H9 (cell line): ENCODE measurements around the gene GTF3C1. TPM values are rescaled to one million over a fixed set of nuclear protein-coding genes. Genes with fewer than 3 reads are reported as not detected.

ENCODE experiments used
- DNase-seq: peaks from one replicate; pipeline ENCODE4 v3.0.0-alpha.2; 2017
- H2AFZ ChIP-seq: one replicate; pipeline ENCODE4 v1.6.1; 2013; ENCODE audit warnings: mild to moderate bottlenecking, low read length, control low read depth, moderate library complexity
- H2AK5ac ChIP-seq: 2 replicates; pipeline ENCODE4 v1.6.1; 2013; ENCODE audit warnings: low read length, control low read depth, mixed read lengths; ENCODE audit not compliant: insufficient read length
- H2BK120ac ChIP-seq: one replicate; pipeline ENCODE4 v1.6.1; 2013; ENCODE audit warnings: low read depth, mild to moderate bottlenecking, low read length, control low read depth, inconsistent platforms; ENCODE audit not compliant: poor library complexity, severe bottlenecking
- H2BK12ac ChIP-seq: 2 replicates; pipeline ENCODE4 v1.6.1; 2013; ENCODE audit warnings: low read length, control low read depth, mixed read lengths, low read depth; ENCODE audit not compliant: insufficient read length
- H2BK15ac ChIP-seq: 2 replicates; pipeline ENCODE4 v1.6.1; 2013; ENCODE audit warnings: low read depth, low read length, control low read depth
- H2BK20ac ChIP-seq: one replicate; pipeline ENCODE4 v1.6.1; 2013; ENCODE audit warnings: low read depth, mild to moderate bottlenecking, low read length, control low read depth, inconsistent platforms; ENCODE audit not compliant: poor library complexity, severe bottlenecking
- H2BK5ac ChIP-seq: 2 replicates; pipeline ENCODE4 v1.6.1; 2013; ENCODE audit warnings: low read length, control low read depth, mixed read lengths; ENCODE audit not compliant: insufficient read length
- H3K14ac ChIP-seq: 2 replicates; pipeline ENCODE4 v1.6.1; 2013; ENCODE audit warnings: low read length, control low read depth; ENCODE audit not compliant: insufficient read depth
- H3K18ac ChIP-seq: 2 replicates; pipeline ENCODE4 v1.6.1; 2013; ENCODE audit warnings: low read depth, mild to moderate bottlenecking, mixed read lengths, low read length, control low read depth; ENCODE audit not compliant: insufficient read length
- H3K23ac ChIP-seq: 2 replicates; pipeline ENCODE4 v1.6.1; 2013; ENCODE audit warnings: low read length, control low read depth, mixed read lengths, low read depth; ENCODE audit not compliant: insufficient read length
- H3K23me2 ChIP-seq: 2 replicates; pipeline ENCODE4 v1.6.1; 2013; ENCODE audit warnings: low read depth, mild to moderate bottlenecking, mixed read lengths, low read length, control low read depth; ENCODE audit not compliant: insufficient read length, poor library complexity, severe bottlenecking
- H3K27ac ChIP-seq: 2 replicates; pipeline ENCODE4 v1.5.1; 2013; ENCODE audit warnings: low read length, control low read depth, mixed read lengths, low read depth; ENCODE audit not compliant: insufficient read length
- H3K27me3 ChIP-seq: 2 replicates; pipeline ENCODE4 v1.6.1; 2013; ENCODE audit warnings: low read length, control low read depth, inconsistent platforms; ENCODE audit not compliant: insufficient read depth
- H3K4ac ChIP-seq: 2 replicates; pipeline ENCODE4 v1.6.1; 2013; ENCODE audit warnings: low read depth, mild to moderate bottlenecking, control low read depth, inconsistent platforms, low read length, moderate library complexity
- H3K4me1 ChIP-seq: 2 replicates; pipeline ENCODE4 v1.6.1; 2013; ENCODE audit warnings: low read length, control low read depth, inconsistent platforms; ENCODE audit not compliant: insufficient read depth
- H3K4me2 ChIP-seq: 2 replicates; pipeline ENCODE4 v1.6.1; 2013; ENCODE audit warnings: low read length, control low read depth, mixed read lengths; ENCODE audit not compliant: insufficient read length, insufficient read depth
- H3K56ac ChIP-seq: 2 replicates; pipeline ENCODE4 v1.6.1; 2013; ENCODE audit warnings: low read depth, mild to moderate bottlenecking, mixed read lengths, low read length, control low read depth; ENCODE audit not compliant: insufficient read length
- H3K79me1 ChIP-seq: 2 replicates; pipeline ENCODE4 v1.6.1; 2013; ENCODE audit warnings: low read depth, mild to moderate bottlenecking, moderate library complexity, low read length, control low read depth, inconsistent platforms; ENCODE audit not compliant: insufficient read depth, poor library complexity, severe bottlenecking
- H3K79me2 ChIP-seq: 2 replicates; pipeline ENCODE4 v1.6.1; 2013; ENCODE audit warnings: low read length, control low read depth, inconsistent platforms; ENCODE audit not compliant: insufficient read depth
- H3K9ac ChIP-seq: 2 replicates; pipeline ENCODE4 v1.6.1; 2013; ENCODE audit warnings: low read length, control low read depth, mixed read lengths; ENCODE audit not compliant: insufficient read length; ENCODE audit errors: extremely low read depth
- H3K9me3 ChIP-seq: one replicate; pipeline ENCODE4 v1.6.1; 2013; ENCODE audit warnings: low read depth, low read length, inconsistent platforms; ENCODE audit not compliant: control insufficient read depth
- H3T11ph ChIP-seq: one replicate; pipeline ENCODE4 v1.6.1; 2013; ENCODE audit warnings: mild to moderate bottlenecking, low read length, control low read depth, inconsistent platforms
- H4K20me1 ChIP-seq: one replicate; pipeline ENCODE4 v1.6.1; 2013; ENCODE audit not compliant: control insufficient read depth, insufficient read length, insufficient read depth
- H4K5ac ChIP-seq: 2 replicates; pipeline ENCODE4 v1.6.1; 2013; ENCODE audit warnings: low read depth, mild to moderate bottlenecking, mixed read lengths, low read length, control low read depth; ENCODE audit not compliant: insufficient read length
- H4K8ac ChIP-seq: replicated peaks from 2 replicates; pipeline ENCODE4 v1.6.1; 2013; ENCODE audit warnings: low read length, control low read depth, mixed read lengths, low read depth; ENCODE audit not compliant: insufficient read length
- H4K91ac ChIP-seq: 2 replicates; pipeline ENCODE4 v1.6.1; 2013; ENCODE audit warnings: low read depth, mild to moderate bottlenecking, moderate library complexity, mixed read lengths, low read length, control low read depth; ENCODE audit not compliant: insufficient read length
- H3K27ac Mint-ChIP-seq, 3 experiments: 2 replicates in 2 of 3; 3 replicates in 1 of 3; pipeline ENCODE4 v1.8.0; 2020 to 2021; ENCODE audit warnings: mixed read lengths in 3 of 3, mild to moderate bottlenecking in 1 of 3, moderate library complexity in 1 of 3
- H3K27me3 Mint-ChIP-seq: 2 replicates; pipeline ENCODE4 v1.8.0; 2021; ENCODE audit warnings: low read depth, mild to moderate bottlenecking, moderate library complexity, mixed read lengths
- H3K36me3 Mint-ChIP-seq, 3 experiments: 2 replicates in 2 of 3; 3 replicates in 1 of 3; pipeline ENCODE4 v1.8.0; 2020 to 2021; ENCODE audit warnings: low read depth in 3 of 3, mixed read lengths in 3 of 3; ENCODE audit not compliant: insufficient read depth in 1 of 3
- H3K4me1 Mint-ChIP-seq, 2 experiments: 2 replicates each; pipeline ENCODE4 v1.8.0; 2020; ENCODE audit warnings: mixed read lengths in 2 of 2
- H3K4me3 Mint-ChIP-seq, 2 experiments: 2 replicates in 1 of 2; 3 replicates in 1 of 2; pipeline ENCODE4 v1.8.0; 2020 to 2021; ENCODE audit warnings: mild to moderate bottlenecking in 2 of 2, mixed read lengths in 2 of 2, moderate library complexity in 1 of 2
- H3K9me3 Mint-ChIP-seq, 2 experiments: 2 replicates in 1 of 2; 3 replicates in 1 of 2; pipeline ENCODE4 v1.8.0; 2020; ENCODE audit warnings: mild to moderate bottlenecking in 2 of 2, mixed read lengths in 2 of 2, moderate library complexity in 1 of 2
- CTCF ChIP-seq: fragments of 200-600 bp; sonication (generic); conservative IDR thresholded peaks from 3 replicates; pipeline ENCODE4 v1.8.0; 2021; ENCODE audit warnings: antibody characterized with exemption, mild to moderate bottlenecking
- WGBS: extraction: QIAGEN DNeasy Blood & Tissue Kit; methylation state at CpG from one replicate; pipeline ENCODE4 v1.1.7; 2013; ENCODE audit warnings: missing lambda C conversion rate, low lambda C conversion rate, mixed read lengths; ENCODE audit not compliant: insufficient read length; ENCODE audit errors: extremely low coverage; 5-methylcytosine and 5-hydroxymethylcytosine counted together
- total RNA-seq: library from RNA; stranded (reverse); gene quantifications from 2 replicates; pipeline ENCODE4 v1.2.1, GENCODE V29; 2021

GTF3C1 gene
- total RNA-seq, 1 experiment from 2014 or later, result 113 TPM

- H2BK120ac ChIP-seq, result no peak overlapping the region
- no peaks in the 10 kb centered on the region for H3K4me1 ChIP-seq
- H3K27me3 Mint-ChIP-seq, result no peaks in the 10 kb centered on the region
- H3K9me3 Mint-ChIP-seq, result peaks cover 3 to 7% of the 10 kb centered on the region in 2 experiments; a peak in 3 of 5 replicates
- H3K4me1 Mint-ChIP-seq, result peaks cover 4% of the 10 kb centered on the region in 2 experiments
- no peak overlapping the region for H3K27ac Mint-ChIP-seq
- no peak for TF ChIP-seq CTCF
- H3K27me3 ChIP-seq, result no peaks in the 10 kb centered on the region
- no peak overlapping the region for H2BK12ac ChIP-seq
- H3K4me2 ChIP-seq, result no peak overlapping the region
- no peak overlapping the region for H3K18ac ChIP-seq
- H3K79me1 ChIP-seq, result no peaks in the 10 kb centered on the region
- H3K79me2 ChIP-seq, result no peaks in the 10 kb centered on the region
- no peak overlapping the region for H2BK15ac ChIP-seq
- no peak overlapping the region for H3K9ac ChIP-seq
- no peak overlapping the region for H4K5ac ChIP-seq
- no peak for DNase-seq
- H3K36me3 Mint-ChIP-seq, result peaks cover 3 to 10% (median 4%) of the 10 kb centered on the region in 3 experiments; a peak in 6 of 7 replicates
- no peak overlapping the region for H2AK5ac ChIP-seq
- no peak overlapping the region for H4K8ac ChIP-seq
- no peaks in the 10 kb centered on the region for H3K9me3 ChIP-seq
- H2BK5ac ChIP-seq, result no peak overlapping the region
- no peak overlapping the region for H2BK20ac ChIP-seq
- no peaks in the 10 kb centered on the region for H4K20me1 ChIP-seq
- no peak overlapping the region for H3K56ac ChIP-seq
- no peak overlapping the region for H4K91ac ChIP-seq
- no peak overlapping the region for H3K4ac ChIP-seq
- no peak overlapping the region for H3K27ac ChIP-seq
- H3K4me3 Mint-ChIP-seq, result no peak overlapping the region
- H2AFZ ChIP-seq, result no peak overlapping the region
- no peak overlapping the region for H3T11ph ChIP-seq
- no peak overlapping the region for H3K14ac ChIP-seq
- H3K23ac ChIP-seq, result no peak overlapping the region
- no CpG with 5 or more reads among the region's 3 CpGs for WGBS
- no peaks in the 10 kb centered on the region for H3K23me2 ChIP-seq
Measured at GRCh38 chr16:27588057-27588456, 38.3 kb upstream of the GTF3C1 start.
